Glutamatergic neuron (in vitro differentiated cells): Measurements from ENCODE around the gene BLOC1S3. TPM values are rescaled to one million over a fixed set of nuclear protein-coding genes. Genes with fewer than 3 reads are reported as not detected.
A peak's percentile ranks its signal among the peaks of the same experiment; 100 is the strongest.

Experiments used
- DNase-seq: peaks from one replicate; pipeline ENCODE4 v3.0.0; 2022
- H3K27ac Mint-ChIP-seq: one replicate; pipeline ENCODE4 v1.8.0; 2020; ENCODE audit warnings: mild to moderate bottlenecking, mixed read lengths, inconsistent platforms; ENCODE audit not compliant: unreplicated experiment
- H3K27me3 Mint-ChIP-seq: one replicate; pipeline ENCODE4 v1.8.0; 2020; ENCODE audit warnings: mild to moderate bottlenecking, moderate library complexity, mixed read lengths, inconsistent platforms; ENCODE audit not compliant: unreplicated experiment
- H3K36me3 Mint-ChIP-seq: one replicate; pipeline ENCODE4 v1.8.0; 2020; ENCODE audit warnings: mild to moderate bottlenecking, mixed read lengths, inconsistent platforms; ENCODE audit not compliant: unreplicated experiment
- H3K4me1 Mint-ChIP-seq: one replicate; pipeline ENCODE4 v1.8.0; 2020; ENCODE audit warnings: mild to moderate bottlenecking, low read depth, mixed read lengths, inconsistent platforms; ENCODE audit not compliant: unreplicated experiment
- H3K4me3 Mint-ChIP-seq: one replicate; pipeline ENCODE4 v1.8.0; 2020; ENCODE audit warnings: mild to moderate bottlenecking, mixed read lengths, inconsistent platforms; ENCODE audit not compliant: unreplicated experiment
- H3K9me3 Mint-ChIP-seq: one replicate; pipeline ENCODE4 v1.8.0; 2020; ENCODE audit warnings: mild to moderate bottlenecking, moderate library complexity, mixed read lengths, inconsistent platforms; ENCODE audit not compliant: unreplicated experiment
- CTCF ChIP-seq: fragments of 200-600 bp; sonication (generic); IDR thresholded peaks from one replicate; pipeline ENCODE4 v1.5.0; 2021; ENCODE audit not compliant: partially characterized antibody, unreplicated experiment
- total RNA-seq: library from RNA; stranded (reverse); fragmentation: NEBNext Ultra II Directional; extraction: Animal tissue kit (Norgen Biotek cat#: 25700); gene quantifications from one replicate; pipeline ENCODE4 v1.2.1, GENCODE V29; 2021; ENCODE audit not compliant: unreplicated experiment

BLOC1S3 gene
- total RNA-seq, 1 donor from 2014 or later, result 8.1 TPM

- TF ChIP-seq CTCF, result no peak
- H3K36me3 Mint-ChIP-seq, result no peaks in the 10 kb centered on the region
- no peak overlapping the region for H3K27ac Mint-ChIP-seq
- peaks cover 11% of the 10 kb centered on the region for H3K9me3 Mint-ChIP-seq
- no peak for DNase-seq
- H3K4me3 Mint-ChIP-seq, result peak overlapping the region; percentile 41
- peaks cover 4% of the 10 kb centered on the region for H3K4me1 Mint-ChIP-seq
- peaks cover 7% of the 10 kb centered on the region for H3K27me3 Mint-ChIP-seq
These were observed 2.4 kb downstream of the BLOC1S3 start for GRCh38 chr19:45180936-45181335.

DNA sequence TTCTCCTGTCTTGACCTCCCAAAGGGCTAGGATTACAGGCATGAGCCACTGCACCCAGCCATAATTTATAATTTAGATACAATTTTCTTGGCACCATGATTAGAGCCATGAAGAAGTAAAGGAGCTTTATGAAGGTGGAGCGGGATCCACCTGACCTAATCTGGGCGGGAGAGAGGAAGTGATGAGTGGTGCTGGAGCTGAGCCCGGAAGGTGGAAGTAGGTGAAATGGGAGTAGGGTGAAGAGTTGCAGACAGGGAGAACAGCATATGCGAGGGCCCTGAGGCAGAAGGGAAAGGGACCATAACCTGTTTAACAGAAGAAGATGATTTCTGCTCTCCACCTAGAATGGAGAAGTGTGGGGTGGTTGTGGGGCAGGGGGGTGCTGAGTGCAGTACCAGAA, 4.2 kb downstream of the BLOC1S3 start:
- peaks cover 4% of the 10 kb centered on the region for H3K4me1 Mint-ChIP-seq
- peaks cover 11% of the 10 kb centered on the region for H3K9me3 Mint-ChIP-seq
- H3K36me3 Mint-ChIP-seq, result no peaks in the 10 kb centered on the region
- DNase-seq, result no peak
- no peak overlapping the region for H3K4me3 Mint-ChIP-seq
- H3K27me3 Mint-ChIP-seq, result peaks cover 7% of the 10 kb centered on the region
- no peak for TF ChIP-seq CTCF
- no peak overlapping the region for H3K27ac Mint-ChIP-seq

GRCh38 chr19:45184115-45184514, 5.5 kb downstream of the BLOC1S3 start:
- Mint-ChIP-seq H3K4me1 (peaks cover 4% of the 10 kb centered on the region), H3K4me3 (no peak overlapping the region), H3K27ac (no peak overlapping the region), H3K27me3 (peaks cover 2% of the 10 kb centered on the region), H3K9me3 (peaks cover 3% of the 10 kb centered on the region), H3K36me3 (no peaks in the 10 kb centered on the region)
- no peak for TF ChIP-seq CTCF
- no peak for DNase-seq

- H3K9me3 Mint-ChIP-seq, result no peaks in the 10 kb centered on the region
- H3K27me3 Mint-ChIP-seq, result no peaks in the 10 kb centered on the region
- no peaks in the 10 kb centered on the region for H3K4me1 Mint-ChIP-seq
- no peak for TF ChIP-seq CTCF
- no peaks in the 10 kb centered on the region for H3K36me3 Mint-ChIP-seq
- no peak overlapping the region for H3K27ac Mint-ChIP-seq
- no peak for DNase-seq
- H3K4me3 Mint-ChIP-seq, result no peak overlapping the region
These were observed 8.1 kb downstream of the BLOC1S3 start for GRCh38 chr19:45186509-45187334.

- Mint-ChIP-seq H3K4me1 (no peaks in the 10 kb centered on the region), H3K4me3 (no peak overlapping the region), H3K27ac (no peak overlapping the region), H3K9me3 (no peaks in the 10 kb centered on the region), H3K27me3 (no peaks in the 10 kb centered on the region), H3K36me3 (no peaks in the 10 kb centered on the region)
- TF ChIP-seq CTCF, result peak; percentile 73
- DNase-seq, result no peak
These were observed 9.0 kb downstream of the BLOC1S3 start for GRCh38 chr19:45187421-45188100.
